ENCODE results near the gene TTLL5. TPM values are rescaled to one million over a fixed set of nuclear protein-coding genes. Genes with fewer than 3 reads are reported as not detected.

Gene TTLL5
- total RNA-seq, 1 experiment from 2014 or later = 35.7 TPM

GRCh38 chr14:75751296-75751695 lies 90.2 kb downstream of the TTLL5 start:
- no peak overlapping the region for H3K4me3 Mint-ChIP-seq
- Histone ChIP-seq H3K23ac (ENCODE audit: insufficient read length, low read depth, low read length) (no peak overlapping the region), H3K79me2 (ENCODE audit: insufficient read depth, low read length) (no peaks in the 10 kb centered on the region), H3K9ac (ENCODE audit: extremely low read depth, insufficient read length, low read length) (no peak overlapping the region), H2BK120ac (ENCODE audit: low read depth, low read length, poor library complexity, severe bottlenecking) (no peak overlapping the region), H2BK5ac (ENCODE audit: insufficient read length, low read length) (no peak overlapping the region), H2AK5ac (ENCODE audit: insufficient read length, low read length) (no peak overlapping the region), H4K91ac (ENCODE audit: insufficient read length, low read depth, low read length) (no peak overlapping the region), H3K18ac (ENCODE audit: insufficient read length, low read depth, low read length) (no peak overlapping the region), H2AFZ (ENCODE audit: low read length) (no peak overlapping the region), H4K5ac (ENCODE audit: insufficient read length, low read depth, low read length) (no peak overlapping the region), H3T11ph (ENCODE audit: low read length) (no peak overlapping the region), H3K23me2 (ENCODE audit: insufficient read length, low read depth, low read length, poor library complexity, severe bottlenecking) (no peaks in the 10 kb centered on the region), H3K14ac (ENCODE audit: insufficient read depth, low read length) (no peak overlapping the region), H3K56ac (ENCODE audit: insufficient read length, low read depth, low read length) (no peak overlapping the region), H3K27me3 (ENCODE audit: insufficient read depth, low read length) (no peaks in the 10 kb centered on the region), H3K4me2 (ENCODE audit: insufficient read depth, insufficient read length, low read length) (no peak overlapping the region), H2BK12ac (ENCODE audit: insufficient read length, low read depth, low read length) (no peak overlapping the region), H3K9me3 (ENCODE audit: control insufficient read depth, low read depth, low read length) (no peaks in the 10 kb centered on the region), H4K8ac (replicated peaks; ENCODE audit: insufficient read length, low read depth, low read length) (no peak overlapping the region), H2BK20ac (ENCODE audit: low read depth, low read length, poor library complexity, severe bottlenecking) (no peak overlapping the region), H3K4me1 (ENCODE audit: insufficient read depth, low read length) (no peaks in the 10 kb centered on the region), H3K4ac (ENCODE audit: low read depth, low read length) (no peak overlapping the region), H3K27ac (ENCODE audit: insufficient read length, low read depth, low read length) (no peak overlapping the region), H4K20me1 (ENCODE audit: control insufficient read depth, insufficient read depth, insufficient read length) (no peaks in the 10 kb centered on the region), H3K79me1 (ENCODE audit: insufficient read depth, low read depth, low read length, poor library complexity, severe bottlenecking) (no peaks in the 10 kb centered on the region), H2BK15ac (ENCODE audit: low read depth, low read length) (no peak overlapping the region)
- H3K4me1 Mint-ChIP-seq = peaks cover 0 to 4% of the 10 kb centered on the region in 2 experiments; a peak in 2 of 4 replicates
- no peak overlapping the region for H3K27ac Mint-ChIP-seq
- peaks cover 3% of the 10 kb centered on the region in 2 experiments; a peak in 3 of 5 replicates for H3K9me3 Mint-ChIP-seq
- peaks cover 17 to 30% (median 28%) of the 10 kb centered on the region in 3 experiments for H3K36me3 Mint-ChIP-seq (ENCODE audit: insufficient read depth in 1 of 3, low read depth in 3 of 3)
- no peak for TF ChIP-seq CTCF (conservative IDR thresholded peaks at IDR 0.05)
- WGBS (ENCODE audit: extremely low coverage, insufficient read length, low lambda C conversion rate) = no CpG with 5 or more reads among the region's 5 CpGs
- H3K27me3 Mint-ChIP-seq (ENCODE audit: low read depth) = no peaks in the 10 kb centered on the region
- no peak for DNase-seq
